Measurements from ENCODE around the gene CNN2.

The CNN2 gene

DNA sequence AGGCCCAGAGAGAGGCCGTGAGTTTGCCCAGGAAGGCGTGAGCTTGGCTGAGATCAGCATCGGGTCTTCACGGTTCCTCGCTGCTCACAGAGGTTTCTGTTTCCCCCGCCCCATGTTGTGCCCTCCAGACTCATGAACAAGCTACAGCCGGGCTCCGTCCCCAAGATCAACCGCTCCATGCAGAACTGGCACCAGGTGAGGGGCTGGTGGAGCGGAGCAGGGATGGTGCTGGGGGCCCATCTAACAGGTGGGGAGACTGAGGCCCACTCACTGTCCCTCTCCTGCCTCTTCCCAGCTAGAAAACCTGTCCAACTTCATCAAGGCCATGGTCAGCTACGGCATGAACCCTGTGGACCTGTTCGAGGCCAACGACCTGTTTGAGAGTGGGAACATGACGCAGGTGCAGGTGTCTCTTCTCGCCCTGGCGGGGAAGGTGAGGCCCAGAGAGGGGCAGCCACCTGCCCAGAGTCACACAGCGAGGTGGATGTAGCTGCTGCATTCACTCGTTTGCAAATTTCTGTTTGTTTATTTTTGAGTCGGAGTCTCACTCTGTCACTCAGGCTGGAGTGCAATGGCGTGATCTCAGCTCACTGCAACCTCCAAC, 6.0 kb downstream of the CNN2 start:
- DNase-seq, result no peak

DNA sequence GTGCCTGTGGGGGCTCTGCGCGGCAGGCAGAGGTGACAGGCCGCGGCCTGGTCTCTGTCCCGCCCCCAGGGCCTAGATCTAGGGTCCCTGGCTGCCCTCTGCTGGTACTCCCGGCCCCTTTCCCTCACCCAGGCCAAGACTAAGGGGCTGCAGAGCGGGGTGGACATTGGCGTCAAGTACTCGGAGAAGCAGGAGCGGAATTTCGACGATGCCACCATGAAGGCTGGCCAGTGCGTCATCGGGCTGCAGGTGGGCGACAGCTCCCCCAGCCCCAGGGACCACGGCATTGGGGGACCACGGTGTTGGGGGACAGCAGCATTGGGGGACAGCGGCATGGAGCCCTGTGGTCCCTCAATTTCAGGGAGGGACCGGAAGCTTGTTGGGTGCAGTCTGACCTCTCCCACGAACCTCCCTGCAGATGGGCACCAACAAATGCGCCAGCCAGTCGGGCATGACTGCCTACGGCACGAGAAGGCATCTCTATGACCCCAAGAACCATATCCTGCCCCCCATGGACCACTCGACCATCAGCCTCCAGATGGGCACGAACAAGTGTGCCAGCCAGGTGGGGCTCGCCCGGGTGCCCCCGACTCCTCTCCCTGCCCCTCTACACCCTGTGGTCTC, 9.7 kb downstream of the CNN2 start:
- no peak for DNase-seq

DNA sequence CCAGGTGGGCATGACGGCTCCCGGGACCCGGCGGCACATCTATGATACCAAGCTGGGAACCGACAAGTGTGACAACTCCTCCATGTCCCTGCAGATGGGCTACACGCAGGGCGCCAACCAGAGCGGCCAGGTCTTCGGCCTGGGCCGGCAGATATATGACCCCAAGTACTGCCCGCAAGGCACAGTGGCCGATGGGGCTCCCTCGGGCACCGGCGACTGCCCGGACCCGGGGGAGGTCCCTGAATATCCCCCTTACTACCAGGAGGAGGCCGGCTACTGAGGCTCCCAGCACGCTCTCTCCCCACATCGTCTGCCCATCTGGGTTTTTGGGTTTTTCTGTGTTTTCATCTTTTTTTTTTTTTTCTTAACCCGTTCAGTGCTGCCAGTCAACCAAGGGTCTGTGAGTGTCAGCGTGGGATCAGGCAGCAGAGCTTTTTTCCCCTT, 11.2 kb downstream of the CNN2 start:
- DNase-seq, result no peak

DNA sequence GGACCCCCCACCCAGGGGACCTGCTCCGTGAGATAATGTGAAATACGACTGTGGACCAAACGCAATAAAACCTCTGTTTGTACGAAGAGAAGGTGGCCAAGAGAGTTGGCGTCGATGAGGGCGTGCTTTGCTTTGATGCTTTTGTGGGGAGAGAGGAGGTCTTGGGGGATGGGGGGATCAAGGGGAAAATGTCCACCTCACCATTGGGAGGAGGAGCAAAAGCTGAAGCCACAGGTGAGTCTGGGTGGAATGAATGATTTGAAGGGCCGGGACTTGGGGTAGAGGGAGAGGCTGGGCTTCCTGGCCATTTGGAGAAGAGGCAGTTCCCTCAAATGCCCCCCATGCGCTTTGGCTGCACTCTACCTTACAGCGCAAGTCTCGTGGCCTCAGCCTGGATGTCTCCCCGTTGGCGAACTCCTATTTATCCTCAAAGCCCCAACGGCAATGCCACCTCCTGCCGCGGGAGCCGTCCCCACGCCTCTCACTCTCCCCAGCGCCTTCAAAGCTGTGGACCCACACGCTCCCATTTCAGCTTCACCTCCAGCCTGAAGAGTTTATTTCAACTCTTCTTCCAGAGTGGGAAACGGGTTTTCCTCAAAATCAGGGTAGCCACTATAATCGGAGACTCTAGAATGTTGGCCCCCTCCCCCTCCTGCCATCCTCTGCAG, 12.7 kb downstream of the CNN2 start:
- DNase-seq, result no peak

DNA sequence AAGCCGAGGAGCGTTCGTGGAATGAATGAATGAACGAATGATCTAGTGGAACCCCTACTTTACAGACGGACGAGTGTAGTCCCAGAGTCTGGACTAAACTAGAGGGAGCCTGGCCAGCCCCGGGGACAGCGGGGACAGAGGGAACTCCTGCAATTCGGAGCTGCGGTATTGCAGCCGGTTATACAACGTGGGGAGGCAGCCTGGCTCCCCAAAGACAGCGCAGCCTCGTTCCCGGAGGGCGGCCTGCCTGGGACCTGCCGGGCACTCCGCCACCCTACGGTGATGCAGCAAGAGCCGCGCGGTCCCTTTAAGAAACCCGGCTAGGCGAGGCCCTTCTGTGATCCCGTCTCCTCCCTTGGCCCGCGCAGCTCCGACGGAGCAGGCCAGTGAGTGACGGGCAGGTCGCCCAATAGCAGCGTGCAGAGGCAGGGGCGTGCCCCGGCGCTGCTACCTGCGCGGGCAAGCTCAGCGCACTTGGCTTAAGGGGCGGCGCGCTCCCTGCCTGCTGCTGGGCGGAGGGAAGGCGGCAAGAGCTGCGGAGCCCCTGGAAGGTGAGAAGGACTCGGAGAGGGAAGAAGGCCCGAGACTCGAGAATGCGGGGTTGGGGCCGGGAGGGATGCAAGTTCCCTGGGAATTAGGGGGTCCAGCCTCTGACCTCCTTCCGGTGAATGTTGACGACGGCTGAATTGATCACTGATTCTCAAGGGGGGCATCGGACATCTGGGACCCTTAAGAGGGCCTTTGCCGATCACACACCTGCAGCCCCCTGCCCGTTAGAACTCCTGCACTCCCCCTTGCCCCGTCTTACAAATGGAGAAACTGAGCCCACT, 13.5 kb downstream of the CNN2 start, which contains the start of gene ABCA7:
TSS of gene ABCA7 (plus strand) at position 462 of the 830 bp plus-strand sequence. CDS start 1,255 bp downstream, outside the sequence.
- peak; percentile 89 to 94 for DNase-seq

DNA sequence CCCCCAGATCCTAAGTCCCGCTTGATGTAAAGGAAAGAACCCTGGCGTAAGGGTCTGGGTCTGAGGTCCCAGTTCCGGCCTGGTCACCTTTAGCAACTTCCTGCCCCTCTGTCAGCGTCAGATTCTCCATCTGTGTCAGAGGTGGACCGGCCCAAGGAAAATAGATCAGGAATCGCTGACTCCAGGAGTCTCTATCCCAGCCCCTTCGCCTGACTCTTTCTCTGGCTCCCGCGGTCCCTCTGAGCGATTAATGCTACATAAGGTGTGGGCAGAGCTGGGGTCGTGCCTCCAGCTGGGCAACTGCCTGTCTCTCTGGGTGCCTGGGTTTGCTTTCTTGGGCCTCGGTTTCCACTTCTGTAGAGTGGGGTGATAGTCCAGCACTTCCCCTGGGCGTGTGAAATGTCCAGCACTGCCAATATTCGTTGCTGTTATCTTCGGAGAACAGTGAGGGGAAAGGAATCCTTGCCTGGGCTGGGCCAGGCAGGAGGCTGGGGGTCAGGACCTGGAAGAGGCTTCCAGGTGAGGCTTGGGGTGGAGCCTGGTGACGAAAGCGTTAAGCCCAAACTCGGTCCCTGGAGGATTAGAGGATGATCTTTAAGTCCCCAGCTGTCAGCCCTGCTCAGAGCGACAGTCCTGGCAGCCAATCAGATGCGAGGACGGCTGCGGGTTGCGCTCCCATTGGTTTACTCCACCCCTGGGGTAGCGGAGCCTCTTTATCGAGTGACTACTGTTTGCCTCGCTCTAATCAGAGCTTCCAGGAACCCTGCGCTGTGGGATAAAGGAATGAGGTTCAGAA, 14.3 kb downstream of the CNN2 start:
- peak; percentile 43 to 57 for DNase-seq

DNA sequence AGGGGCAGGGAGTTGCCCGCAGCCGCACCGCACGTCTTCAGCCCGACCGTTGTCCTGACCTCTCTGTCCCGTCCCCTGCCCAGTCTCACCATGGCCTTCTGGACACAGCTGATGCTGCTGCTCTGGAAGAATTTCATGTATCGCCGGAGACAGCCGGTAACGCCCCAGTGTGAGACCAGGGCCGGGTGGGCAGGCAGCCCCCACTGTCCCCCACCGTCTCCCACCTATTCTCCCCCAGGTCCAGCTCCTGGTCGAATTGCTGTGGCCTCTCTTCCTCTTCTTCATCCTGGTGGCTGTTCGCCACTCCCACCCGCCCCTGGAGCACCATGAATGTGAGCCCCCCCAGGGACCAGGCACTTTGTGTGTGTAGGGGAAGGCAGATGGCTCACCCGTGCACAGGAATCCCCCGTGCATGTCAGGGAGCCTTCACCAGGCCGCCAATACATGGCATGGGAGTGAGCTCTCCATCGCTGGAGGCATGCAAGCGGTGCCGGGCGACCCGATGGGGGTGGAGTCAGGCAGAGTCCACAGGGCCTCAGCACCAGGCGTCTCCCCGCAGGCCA, 14.9 kb downstream of the CNN2 start:
- DNase-seq, result no peak

DNA sequence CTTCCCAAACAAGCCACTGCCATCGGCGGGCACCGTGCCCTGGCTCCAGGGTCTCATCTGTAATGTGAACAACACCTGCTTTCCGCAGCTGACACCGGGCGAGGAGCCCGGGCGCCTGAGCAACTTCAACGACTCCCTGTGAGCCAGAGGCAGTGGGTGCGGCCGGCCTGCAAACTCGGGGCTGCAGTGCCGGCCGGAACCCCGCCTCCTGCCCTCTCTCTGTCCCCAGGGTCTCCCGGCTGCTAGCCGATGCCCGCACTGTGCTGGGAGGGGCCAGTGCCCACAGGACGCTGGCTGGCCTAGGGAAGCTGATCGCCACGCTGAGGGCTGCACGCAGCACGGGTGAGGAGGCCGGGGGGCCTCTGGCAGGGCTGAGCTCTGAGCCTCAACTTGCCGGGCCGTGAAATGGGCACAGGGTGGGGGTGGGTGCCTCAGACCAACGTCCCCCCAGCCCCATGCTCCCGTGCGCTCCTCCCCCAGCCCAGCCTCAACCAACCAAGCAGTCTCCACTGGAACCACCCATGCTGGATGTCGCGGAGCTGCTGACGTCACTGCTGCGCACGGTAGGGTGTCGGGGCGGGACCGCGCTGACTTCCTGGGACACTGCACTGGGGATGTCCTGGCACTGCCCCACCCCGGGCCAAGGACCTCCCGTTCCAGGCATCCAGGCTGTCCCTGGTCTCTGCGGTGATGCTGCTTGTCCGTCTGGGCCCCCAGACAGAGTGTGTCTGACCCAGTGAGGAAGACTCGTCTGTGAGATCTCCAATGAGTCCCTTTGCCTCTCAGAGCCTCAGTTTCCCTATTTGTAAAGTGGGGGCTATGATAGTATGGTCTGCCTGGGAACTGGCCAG, 15.7 kb downstream of the CNN2 start:
- DNase-seq, result no peak

DNA sequence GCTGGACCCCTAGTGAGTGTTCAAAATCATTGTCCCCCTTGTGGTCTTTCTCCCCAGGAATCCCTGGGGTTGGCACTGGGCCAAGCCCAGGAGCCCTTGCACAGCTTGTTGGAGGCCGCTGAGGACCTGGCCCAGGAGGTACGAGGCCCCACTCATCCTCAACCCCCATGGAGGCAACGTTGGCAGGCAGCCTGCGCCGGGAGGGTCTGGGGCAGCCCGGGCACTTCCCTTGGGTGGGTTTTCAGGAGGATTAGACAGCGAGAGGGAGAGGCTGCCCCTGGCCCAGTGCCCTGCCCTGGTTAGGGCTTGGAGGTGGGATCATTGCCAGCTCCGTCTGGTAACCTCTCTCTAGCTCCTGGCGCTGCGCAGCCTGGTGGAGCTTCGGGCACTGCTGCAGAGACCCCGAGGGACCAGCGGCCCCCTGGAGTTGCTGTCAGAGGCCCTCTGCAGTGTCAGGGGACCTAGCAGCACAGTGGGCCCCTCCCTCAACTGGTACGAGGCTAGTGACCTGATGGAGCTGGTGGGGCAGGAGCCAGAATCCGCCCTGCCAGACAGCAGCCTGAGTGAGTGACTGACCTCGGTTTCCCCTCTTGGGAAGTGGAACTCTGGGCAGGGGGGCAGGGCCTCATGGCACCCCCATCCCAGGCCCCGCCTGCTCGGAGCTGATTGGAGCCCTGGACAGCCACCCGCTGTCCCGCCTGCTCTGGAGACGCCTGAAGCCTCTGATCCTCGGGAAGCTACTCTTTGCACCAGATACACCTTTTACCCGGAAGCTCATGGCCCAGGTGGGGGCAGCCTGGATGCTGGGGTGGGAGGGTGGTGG, 16.5 kb downstream of the CNN2 start:
- DNase-seq, result no peak

DNA sequence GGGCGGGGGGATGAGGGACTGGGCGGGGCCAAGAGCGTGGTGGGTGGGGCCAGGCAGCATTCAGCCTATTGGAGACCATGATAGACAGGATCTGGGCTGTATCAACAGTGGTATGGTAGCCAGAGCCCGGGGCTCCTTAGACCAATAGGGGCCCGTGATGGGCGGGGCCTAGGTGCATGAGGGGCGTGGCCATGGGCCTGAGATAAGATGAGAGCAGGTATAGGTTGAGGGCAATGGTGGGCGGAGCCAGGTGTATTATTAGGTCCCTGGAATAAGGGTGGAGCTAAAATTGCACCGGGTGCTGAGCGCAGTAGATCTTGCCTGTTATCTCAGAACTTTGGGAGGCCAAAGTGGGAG, 18.8 kb downstream of the CNN2 start:
- DNase-seq, result no peak

DNA sequence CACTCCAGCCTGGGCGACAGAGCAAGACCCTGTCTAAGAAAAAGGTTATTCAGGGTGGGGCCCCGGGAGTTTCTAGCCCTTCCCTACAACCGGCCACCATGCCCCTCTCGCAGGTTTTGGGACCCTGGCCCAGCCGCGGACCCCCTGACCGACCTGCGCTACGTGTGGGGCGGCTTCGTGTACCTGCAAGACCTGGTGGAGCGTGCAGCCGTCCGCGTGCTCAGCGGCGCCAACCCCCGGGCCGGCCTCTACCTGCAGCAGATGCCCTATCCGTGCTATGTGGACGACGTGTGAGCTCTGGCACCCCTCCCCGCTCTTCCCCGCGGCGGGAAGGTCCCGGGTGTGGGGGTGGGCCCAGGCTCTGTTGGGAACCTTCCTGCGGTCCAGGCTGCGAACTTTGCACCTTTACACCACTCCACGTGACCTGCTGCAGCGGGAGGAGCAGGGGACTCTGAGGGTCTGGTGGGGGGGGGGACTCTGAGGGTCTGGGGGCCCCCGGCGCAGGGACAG, 19.8 kb downstream of the CNN2 start:
- DNase-seq, result no peak

DNA sequence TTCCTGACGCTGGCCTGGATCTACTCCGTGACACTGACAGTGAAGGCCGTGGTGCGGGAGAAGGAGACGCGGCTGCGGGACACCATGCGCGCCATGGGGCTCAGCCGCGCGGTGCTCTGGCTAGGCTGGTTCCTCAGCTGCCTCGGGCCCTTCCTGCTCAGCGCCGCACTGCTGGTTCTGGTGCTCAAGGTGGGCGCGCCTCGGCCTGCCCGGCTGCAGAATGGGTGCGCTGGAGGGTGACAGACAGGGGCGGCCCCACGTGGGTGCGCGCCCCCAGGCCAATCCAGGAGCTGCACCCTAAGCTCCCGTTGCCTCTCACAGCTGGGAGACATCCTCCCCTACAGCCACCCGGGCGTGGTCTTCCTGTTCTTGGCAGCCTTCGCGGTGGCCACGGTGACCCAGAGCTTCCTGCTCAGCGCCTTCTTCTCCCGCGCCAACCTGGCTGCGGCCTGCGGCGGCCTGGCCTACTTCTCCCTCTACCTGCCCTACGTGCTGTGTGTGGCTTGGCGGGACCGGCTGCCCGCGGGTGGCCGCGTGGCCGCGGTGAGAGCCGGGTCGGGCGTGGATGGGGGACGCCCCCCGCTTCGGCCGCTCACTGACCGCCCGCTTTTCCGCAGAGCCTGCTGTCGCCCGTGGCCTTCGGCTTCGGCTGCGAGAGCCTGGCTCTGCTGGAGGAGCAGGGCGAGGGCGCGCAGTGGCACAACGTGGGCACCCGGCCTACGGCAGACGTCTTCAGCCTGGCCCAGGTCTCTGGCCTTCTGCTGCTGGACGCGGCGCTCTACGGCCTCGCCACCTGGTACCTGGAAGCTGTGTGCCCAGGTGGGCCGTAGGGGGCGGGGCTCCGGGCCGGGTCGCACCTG, 20.7 kb downstream of the CNN2 start:
- DNase-seq, result no peak

DNA sequence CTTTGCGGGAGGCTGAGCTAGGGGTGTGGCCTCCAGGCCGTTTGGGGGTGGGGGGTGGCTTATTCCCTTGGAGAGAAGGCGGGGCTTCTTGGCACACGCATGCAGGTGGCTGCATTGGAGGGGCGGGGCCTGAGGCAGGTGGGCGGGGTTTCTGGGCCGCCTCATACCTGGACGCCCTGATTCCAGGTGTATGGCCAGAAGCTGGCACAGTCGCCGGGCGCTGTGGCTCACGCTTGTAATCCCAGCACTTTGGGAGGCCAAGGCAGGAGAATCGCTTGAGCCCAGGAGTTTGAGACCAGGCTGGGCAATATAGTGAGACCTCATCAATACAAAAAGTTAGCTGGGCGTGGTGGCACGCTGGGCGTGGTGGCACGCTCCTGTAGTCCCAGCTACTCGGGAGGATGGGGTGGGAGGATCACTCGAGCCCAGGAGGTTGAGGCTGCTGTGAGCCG, 21.3 kb downstream of the CNN2 start:
- DNase-seq, result no peak

DNA sequence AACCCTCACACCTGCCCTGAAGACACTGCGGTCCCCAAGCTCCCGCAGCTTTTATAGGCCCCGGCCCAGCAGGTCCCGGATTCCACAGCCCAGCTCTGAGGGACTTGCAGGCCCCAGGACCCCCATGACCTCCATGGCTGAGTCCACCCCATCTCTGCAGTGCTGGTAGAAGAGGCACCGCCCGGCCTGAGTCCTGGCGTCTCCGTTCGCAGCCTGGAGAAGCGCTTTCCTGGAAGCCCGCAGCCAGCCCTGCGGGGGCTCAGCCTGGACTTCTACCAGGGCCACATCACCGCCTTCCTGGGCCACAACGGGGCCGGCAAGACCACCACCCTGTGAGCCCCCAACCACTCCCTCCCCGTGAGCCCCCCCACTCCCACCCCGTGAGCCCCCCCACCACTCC, 22.7 kb downstream of the CNN2 start:
- no peak for DNase-seq

DNA sequence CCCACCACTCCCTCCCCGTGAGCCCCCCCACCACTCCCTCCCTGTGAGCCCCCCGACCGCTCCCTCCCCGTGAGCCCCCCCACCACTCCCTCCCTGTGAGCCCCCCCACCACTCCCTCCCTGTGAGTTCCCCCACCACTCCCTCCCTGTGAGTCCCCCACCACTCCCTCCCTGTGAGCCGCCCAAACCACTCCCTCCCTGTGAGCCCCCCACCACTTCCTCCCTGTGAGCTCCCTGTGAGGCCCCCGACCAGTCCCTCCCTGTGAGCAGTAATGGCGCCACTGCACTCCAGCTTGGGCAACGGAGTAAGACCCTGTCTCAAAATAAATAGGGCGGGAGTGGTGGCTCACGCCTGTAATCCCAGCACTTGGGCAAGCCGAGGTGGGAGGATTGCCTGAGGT, 23.4 kb downstream of the CNN2 start:
- DNase-seq, result no peak

DNA sequence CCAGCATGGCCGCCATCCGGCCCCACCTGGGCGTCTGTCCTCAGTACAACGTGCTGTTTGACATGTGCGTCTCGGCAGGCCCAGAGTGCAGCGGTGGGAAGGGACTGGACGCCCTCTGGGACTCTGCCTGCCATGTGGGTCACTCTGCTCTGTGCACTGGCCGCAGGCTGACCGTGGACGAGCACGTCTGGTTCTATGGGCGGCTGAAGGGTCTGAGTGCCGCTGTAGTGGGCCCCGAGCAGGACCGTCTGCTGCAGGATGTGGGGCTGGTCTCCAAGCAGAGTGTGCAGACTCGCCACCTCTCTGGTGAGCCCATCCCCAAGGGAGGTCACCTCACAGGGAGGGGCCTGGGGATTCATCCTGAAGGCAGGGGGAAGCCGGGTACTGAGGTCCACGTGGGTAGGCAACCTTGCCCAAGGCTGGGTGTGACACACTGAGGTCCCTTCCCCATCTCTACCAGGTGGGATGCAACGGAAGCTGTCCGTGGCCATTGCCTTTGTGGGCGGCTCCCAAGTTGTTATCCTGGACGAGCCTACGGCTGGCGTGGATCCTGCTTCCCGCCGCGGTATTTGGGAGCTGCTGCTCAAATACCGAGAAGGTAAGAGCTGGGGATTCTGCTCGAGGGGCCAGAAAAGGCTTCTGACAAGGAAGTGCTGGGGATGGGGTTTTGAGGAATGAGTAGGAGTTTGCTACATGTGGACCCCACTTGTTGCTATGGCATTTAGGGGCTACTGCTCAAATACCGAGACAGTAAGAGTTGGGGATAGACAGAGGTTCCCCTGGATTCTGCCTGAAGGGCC, 24.8 kb downstream of the CNN2 start:
- no peak for DNase-seq

DNA sequence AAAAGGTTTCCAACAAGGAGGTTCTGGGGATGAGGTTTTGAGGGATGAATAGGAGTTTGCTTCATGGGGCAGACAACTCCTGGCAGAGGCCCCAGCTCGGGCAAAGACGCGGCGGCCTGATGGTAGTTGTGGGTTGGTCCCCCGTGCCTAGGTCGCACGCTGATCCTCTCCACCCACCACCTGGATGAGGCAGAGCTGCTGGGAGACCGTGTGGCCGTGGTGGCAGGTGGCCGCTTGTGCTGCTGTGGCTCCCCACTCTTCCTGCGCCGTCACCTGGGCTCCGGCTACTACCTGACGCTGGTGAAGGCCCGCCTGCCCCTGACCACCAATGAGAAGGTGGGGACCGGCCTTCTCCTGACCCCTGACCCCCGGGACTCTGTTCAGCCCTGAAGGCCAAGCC, 25.4 kb downstream of the CNN2 start:
- DNase-seq, result no peak

DNA sequence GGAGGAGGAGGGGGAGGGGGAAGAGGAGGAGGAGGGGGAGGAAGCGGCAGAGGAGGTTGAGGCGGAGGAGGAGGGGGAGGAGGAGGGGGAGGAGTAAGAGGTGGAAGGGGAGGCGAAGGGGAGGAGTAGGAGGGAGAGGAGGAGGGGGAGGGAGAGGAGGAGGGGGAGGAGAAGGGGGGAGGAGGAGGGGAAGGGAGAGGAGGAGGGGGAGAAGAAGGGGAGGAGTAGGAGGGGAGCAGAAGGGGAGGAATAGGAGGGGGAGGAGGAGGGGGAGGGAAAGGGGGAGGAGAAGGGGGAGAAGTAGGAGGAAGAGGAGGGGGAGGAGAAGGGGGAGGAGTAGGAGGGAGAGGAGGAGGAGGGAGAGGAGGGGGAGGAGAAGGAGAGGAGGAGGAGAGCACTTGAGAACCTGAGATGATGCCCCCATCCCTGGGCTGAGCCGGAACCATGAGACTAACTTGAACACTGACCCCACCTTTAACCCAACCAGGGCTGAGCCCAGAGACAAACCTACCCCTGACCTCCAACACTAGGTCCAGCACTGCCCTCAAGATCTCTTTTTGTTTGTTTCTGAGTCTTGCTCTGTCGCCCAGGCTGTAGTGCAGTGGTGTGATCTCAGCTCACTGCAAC, 26.1 kb downstream of the CNN2 start:
- DNase-seq, result no peak
